HG02763 (cell line): Measurements from ENCODE around the gene POU2AF1.
"Not testable (repeated sequence)": the region's sequence is repeated elsewhere in the genome, so short reads cannot be mapped to it uniquely, and the experiment has no call there.

Experiments used
- ATAC-seq: cut with Tn5 transposase; IDR thresholded peaks from one replicate; pipeline ENCODE4 v1.9.1; 2021; ENCODE audit warnings: mild to moderate bottlenecking, moderate library complexity; ENCODE audit not compliant: unreplicated experiment

The POU2AF1 gene

DNA sequence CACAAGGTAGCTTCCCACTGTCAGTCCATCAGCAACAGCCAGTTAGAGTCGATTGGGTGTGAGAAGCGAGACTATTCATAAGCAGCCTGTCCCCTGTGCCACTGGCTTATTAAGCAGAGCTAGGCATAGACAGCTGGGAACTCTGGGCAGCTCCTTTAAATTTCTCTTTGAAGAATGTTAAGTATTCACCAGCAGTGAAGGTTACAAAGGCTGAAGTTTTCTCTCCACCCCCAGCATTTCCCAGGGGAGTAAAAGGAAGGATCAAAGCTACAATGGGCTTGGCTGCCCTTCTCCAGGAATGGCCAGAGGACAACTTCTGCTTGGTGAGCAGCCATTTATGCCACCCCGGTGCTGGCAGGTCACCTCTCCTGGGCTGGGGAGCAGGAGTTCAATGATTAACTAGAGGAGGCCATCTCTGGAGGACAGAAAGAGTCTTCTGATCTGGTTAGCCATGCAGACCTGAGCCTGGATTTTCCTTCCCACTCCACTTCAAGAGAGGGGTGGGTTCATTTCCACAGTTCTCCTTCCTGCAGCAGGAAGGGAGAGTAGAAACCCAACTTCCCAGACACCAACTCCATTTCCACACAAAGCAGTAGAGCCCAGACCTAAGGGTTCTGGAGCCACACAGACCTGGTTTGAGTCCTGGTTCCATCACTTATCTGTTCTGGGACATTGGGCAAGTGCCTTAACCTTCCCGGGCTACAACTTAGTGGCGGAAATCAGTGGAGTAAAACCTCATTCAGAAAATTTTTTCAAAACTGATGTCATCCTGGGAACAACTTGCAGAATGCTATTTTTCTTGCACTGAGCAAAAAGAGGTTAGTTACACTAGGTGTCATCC lies 58.1 kb downstream of the POU2AF1 start:
- ATAC-seq = no peak

DNA sequence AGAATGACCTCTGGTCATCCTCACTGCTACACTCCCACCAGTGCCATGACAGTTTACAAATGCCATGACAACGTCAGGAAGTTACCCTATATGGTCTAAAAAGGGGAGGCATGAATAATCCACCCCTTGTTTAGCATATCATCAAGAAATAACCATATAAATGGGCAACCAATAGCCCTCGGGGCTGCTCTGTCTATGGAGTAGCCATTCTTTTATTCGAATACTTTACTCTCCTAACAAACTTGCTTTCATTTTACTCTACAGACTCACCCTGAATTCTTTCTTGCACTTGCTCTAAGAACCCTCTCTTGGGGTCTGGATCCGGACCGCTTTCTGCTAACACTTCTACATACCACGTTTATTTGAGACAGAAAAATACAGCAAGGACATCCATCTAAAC lies 58.9 kb downstream of the POU2AF1 start:
- not testable (repeated sequence) for ATAC-seq

DNA sequence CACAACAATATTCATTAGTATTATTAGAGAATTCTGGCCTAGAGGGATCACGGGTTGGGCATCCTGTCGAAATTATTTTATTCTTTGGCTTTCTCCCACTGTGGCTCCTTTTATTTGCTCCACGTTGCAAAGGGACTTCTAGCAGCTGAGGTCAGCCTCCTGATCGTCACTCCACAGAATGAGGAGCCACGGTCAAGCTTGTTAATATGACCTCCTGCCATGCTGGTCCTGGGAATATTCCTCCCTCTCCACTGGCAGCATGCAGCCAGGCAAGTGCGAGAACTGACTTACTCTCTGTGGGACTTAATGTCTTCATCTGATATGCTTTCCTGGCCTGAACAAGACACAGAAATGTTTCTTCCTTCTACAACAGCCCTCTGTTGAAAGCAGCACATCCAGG lies 59.8 kb downstream of the POU2AF1 start:
- ATAC-seq = no peak

DNA sequence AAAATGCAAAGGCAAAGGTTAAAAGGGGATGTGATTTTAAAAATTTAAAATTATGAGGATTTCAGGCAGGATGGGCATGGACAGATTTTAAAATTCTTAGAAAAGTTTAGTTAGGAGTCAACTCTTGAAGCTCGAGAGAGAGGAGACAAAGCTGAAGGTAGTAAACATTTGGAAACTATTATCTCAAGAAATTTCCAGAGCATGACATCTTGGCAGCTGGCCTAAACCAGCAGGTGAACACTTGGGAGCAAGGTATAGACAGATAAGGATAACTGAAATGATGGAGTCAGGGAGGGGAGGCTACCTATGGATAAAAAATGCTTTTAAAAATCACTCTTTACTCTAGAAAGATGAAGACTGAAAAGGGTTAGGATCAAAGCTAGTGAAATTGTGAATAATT lies 67.0 kb downstream of the POU2AF1 start:
- no peak for ATAC-seq

DNA sequence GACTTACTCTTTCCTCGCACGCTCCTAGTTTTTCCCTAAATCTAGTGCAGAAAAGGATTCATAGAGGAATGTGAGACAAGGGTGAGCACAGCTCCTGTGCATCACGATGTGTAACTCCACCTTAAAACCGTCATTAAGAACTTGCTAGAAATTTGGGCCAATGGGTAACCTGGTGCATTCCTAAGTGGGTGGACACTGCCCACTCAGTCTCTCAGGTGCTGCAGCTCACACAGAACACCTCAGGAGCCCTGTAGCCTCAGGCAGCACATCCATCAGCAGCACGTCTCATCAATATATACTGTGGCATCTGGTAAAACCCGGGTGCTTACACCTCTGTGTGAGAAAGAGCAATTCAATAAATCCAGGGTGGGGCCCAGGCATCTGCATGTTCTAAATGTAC lies 68.4 kb downstream of the POU2AF1 start:
- no peak for ATAC-seq

DNA sequence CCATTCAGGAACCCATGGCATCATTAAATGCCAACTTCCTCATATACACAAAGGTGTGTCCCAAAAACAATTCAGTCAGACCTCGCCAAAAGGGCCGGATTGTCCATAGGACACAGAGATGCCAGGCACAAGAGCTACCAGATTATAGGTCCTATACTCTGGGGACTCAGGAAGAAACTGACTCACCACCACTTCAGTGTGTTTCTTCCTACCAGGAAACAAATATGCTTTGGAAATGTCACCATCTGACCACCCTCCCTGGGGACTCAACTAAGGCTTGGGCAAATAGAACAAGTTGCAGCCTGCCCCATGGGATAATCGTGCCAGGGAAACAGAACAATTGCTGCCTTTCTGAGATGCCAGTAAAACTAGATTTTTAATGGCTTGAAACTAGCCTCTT lies 69.0 kb downstream of the POU2AF1 start:
- no peak for ATAC-seq

DNA sequence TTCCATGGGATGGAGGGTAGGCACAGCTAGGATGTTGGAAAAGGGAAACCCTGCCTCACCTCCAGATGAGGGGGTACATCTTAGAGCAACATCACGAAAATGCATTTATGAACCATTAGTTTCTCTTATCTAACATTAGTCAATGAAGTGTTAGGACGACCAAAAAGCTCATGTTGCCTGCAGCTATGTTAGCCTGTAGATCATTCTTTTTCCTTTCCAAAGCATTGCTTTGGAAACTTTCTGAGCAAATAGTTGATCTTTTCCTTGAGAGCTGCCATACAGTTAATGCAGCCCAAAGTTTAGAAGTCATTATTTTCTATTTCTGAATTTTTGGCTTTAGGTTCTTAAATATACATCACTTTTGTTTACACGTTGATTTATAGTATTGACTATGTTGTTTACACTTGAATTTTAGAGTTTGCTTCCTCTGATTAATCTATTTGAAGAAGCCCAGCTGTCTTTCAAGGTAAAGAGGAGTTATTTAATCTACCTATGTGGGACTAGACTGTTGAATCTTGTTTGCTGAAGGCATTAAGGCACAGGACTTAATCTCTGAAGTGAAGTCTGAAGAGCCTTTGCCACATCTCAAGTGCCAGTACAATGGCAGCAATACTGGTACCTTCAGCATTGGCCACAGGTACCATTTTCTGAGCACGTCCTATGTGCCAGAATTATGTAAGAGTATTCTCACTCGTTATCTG lies 69.7 kb downstream of the POU2AF1 start:
- no peak for ATAC-seq

DNA sequence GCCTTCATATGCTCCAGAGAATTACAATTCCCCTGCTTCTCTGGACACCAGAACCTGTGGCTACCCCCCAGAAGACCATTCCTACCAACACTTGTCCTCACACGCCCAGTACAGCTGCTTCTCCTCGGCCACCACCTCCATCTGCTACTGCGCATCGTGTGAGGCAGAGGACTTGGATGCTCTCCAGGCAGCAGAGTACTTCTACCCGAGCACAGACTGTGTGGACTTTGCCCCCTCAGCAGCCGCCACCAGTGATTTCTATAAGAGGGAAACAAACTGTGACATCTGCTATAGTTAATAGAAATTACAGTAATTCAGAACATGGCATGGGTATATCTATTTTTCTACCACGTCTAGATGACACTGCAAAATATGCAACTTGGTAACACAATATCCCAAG lies 70.9 kb downstream of the POU2AF1 start:
- no peak for ATAC-seq

DNA sequence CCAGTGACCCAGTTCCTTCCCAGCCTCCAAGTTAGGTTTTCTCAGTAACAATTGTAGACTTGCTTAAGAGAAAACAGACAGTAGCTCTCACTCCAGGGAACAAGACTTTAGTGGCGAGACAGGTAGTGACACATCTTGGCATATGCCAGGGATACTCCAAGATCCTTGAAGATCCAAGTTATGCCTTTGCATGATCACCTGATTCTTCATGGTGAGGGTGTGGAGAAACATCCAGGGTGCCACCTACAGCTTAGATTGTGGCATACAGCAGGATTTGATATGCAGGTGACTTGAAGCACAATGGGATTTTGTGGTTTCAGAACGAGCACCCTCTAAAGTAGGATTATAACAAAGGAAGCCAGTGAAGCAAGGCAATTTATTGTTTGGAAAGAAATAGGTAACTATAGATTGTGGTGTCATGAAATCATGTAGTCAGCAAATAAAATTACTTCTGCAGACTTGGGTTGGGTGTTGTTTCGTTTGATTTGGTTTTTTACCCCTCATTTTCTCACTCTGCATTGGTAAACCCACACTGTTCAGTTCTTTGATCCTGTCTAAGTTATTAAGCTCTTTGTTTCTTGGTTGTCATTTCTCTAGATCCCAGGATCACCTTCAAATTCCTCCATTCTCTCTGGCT lies 71.5 kb downstream of the POU2AF1 start:
- ATAC-seq = no peak

DNA sequence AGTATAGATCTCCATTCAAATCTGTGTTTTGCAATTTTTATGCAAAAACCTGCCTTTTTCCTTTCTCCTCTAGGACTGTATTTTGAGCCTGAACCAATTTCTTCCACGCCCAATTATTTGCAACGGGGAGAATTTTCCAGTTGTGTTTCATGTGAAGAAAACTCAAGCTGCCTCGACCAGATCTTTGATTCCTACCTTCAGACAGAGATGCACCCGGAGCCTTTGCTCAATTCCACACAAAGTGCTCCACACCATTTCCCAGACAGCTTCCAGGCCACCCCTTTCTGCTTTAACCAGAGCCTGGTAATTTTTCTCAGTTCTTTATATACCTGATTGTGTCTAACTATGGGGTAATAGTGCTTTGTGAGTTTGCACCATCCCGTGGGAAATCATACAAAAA lies 72.8 kb downstream of the POU2AF1 start:
- no peak for ATAC-seq

DNA sequence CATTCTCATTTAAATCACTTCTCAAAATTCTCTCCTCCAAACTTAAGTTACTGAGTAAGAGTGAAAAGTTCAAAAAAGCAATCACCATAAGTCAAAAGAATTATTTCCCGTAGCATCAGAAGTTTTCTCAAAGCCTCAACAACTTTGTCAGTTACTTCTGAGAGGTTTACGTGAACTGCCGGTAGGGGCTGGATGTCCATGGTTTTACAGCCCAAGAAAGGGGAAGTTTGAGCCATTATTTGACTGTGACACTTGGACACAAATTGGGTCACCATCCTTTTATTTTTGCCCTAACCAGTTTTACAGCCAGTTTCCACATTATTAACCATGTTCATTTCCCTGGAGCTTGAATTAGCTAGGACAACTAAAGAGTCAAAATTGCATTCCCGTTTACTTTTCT lies 73.2 kb downstream of the POU2AF1 start:
- no peak for ATAC-seq

DNA sequence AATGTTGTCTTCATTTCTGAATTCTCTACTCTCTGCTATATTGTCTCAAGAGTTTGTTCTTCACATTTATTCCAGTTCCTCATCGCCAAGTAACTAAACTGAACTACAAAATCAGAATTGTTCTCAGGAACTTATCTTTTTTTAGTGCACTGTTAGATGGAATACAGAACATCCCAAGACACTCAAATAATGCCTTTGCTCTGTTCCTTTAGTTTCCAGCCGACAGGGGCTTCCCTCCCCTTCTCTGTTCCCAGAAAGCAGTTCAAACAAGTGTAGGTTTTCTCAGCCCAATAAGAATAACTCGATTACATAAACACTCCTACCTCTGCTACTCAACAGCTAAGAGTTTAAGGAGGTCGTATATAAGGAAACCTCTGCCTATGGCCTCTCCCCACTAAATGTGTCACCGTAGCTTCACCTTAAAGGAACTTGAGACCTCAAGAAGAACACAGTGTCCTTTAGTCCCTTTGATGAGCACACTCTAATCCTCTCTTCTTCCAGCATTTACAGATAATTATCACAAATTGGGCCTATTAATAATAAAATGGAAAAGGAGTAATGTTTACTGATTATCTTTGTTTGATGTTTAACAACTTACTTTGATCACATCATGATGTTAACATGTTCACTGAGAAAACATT lies 73.8 kb downstream of the POU2AF1 start:
- no peak for ATAC-seq

DNA sequence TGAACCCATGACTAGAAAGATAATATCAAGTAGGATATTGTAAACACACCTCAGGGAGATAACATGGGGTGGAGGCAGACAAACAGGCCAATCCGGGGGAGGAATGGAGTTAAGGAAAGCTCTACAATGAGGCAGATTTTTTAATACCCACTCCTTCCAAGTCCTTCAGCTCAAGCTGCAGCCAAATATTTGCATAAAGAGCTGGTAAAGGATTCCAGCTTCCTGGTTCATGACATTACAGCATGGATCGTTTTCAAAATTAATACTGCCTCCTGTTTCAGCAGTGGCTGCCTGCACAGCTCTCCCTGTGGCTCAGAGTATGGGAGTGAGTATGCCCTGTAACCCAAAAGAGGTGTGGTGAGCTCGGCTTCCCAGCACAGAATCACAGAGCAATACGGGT lies 75.6 kb downstream of the POU2AF1 start:
- ATAC-seq = no peak

DNA sequence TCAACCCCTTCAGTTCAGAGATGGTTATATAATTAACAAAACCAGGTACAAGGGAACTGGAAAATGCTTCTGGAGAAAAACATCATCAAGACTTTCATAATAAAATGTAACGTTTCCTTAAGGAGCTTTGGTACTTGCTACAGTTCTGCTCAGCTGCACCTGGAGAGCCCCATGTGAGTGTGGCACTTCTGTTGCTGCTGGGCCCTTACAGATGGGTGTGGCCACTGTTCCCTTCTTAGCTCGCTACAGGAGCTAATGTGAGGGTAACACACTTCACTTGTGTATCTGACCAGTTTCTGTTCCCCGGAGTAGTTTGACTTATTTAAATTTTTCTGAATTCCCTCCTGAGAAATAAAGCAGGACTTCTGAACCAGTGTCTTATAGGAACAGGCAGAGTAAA lies 76.8 kb downstream of the POU2AF1 start:
- no peak for ATAC-seq
